C4-2B (cell line): ENCODE results near the gene UBE2V1.

ENCODE experiments used
- ZFX ChIP-seq: fragments of 450-650 bp; IDR thresholded peaks from 2 replicates; pipeline ENCODE4 v1.6.1; 2017
- TF ChIP-seq, protein P1 (sequence below): fragments of 450-650 bp; conservative IDR thresholded peaks from 2 replicates; pipeline ENCODE4 v1.5.1; 2017; ENCODE audit warnings: mild to moderate bottlenecking

DNA sequence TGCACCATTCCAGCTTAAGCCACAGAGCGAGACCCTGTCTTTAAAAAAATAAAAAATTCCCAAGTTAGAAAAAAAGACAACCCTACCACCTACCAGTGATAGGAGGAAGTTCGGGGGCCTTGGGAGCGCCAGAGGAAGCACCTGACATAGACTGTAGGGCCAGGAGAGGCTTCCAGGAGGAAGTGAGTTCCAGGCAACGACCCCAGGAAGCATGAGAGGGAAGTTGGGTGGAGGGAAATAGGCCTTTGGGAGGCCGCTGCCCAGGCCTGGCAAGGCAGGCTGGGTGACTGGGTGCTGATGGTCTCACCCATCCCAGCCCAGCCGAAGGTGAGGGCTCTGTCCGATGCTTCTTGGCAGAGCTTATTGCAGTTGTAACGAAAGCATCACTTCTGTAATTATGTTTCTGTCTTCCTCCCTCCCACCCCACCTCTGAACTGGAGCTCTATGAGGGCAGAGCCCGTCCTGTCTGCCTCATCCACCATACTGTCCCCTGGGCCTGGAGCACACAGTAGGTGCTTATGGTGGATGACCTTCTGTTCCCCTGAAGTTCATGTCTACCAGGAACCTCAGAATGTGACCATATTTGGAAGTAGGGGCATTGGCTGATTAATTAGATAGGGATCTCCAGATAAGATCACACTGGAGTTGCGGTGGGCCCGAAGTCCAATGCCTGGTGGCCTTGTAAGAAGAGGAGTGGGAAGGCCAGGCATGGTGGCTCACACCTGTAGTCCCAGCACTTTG, 54.1 kb downstream of the UBE2V1 start:
- TF ChIP-seq, protein P1, sequence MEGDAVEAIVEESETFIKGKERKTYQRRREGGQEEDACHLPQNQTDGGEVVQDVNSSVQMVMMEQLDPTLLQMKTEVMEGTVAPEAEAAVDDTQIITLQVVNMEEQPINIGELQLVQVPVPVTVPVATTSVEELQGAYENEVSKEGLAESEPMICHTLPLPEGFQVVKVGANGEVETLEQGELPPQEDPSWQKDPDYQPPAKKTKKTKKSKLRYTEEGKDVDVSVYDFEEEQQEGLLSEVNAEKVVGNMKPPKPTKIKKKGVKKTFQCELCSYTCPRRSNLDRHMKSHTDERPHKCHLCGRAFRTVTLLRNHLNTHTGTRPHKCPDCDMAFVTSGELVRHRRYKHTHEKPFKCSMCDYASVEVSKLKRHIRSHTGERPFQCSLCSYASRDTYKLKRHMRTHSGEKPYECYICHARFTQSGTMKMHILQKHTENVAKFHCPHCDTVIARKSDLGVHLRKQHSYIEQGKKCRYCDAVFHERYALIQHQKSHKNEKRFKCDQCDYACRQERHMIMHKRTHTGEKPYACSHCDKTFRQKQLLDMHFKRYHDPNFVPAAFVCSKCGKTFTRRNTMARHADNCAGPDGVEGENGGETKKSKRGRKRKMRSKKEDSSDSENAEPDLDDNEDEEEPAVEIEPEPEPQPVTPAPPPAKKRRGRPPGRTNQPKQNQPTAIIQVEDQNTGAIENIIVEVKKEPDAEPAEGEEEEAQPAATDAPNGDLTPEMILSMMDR, result no peak
- TF ChIP-seq ZFX, result no peak
